GM23338 (cell line): ENCODE results near the gene RABEPK. TPM values are rescaled to one million over a fixed set of nuclear protein-coding genes. Genes with fewer than 3 reads are reported as not detected.

Experiments used
- ATAC-seq: fragments of 200-7000 bp; cut with Tn5 transposase; 3 replicates; pipeline ENCODE4 v1.9.1; 2020
- DNase-seq: peaks from one replicate; pipeline ENCODE4 v3.0.0-alpha.2; 2015; ENCODE audit warnings: low spot score
- H2AFZ ChIP-seq: fragments of 200-600 bp; sonication (generic); 2 replicates; pipeline ENCODE4 v1.8.0; 2016; ENCODE audit warnings: antibody characterized with exemption, mild to moderate bottlenecking, moderate library complexity
- H3F3A ChIP-seq: fragments of 200-600 bp; sonication (generic); replicated peaks from 2 replicates; pipeline ENCODE4 v1.8.0; 2017; ENCODE audit warnings: antibody characterized with exemption, mixed run types, low read depth
- H3K27ac ChIP-seq: fragments of 200-600 bp; sonication (generic); 2 replicates; pipeline ENCODE4 v1.6.1; 2016; ENCODE audit warnings: low read depth
- H3K27me3 ChIP-seq: fragments of 200-600 bp; sonication (generic); 2 replicates; pipeline ENCODE4 v1.8.0; 2016; ENCODE audit warnings: mild to moderate bottlenecking, mixed run types, moderate library complexity; ENCODE audit not compliant: insufficient read depth
- H3K36me3 ChIP-seq: fragments of 200-600 bp; sonication (generic); 2 replicates; pipeline ENCODE4 v1.8.0; 2016; ENCODE audit warnings: mild to moderate bottlenecking; ENCODE audit not compliant: insufficient read depth
- H3K4me1 ChIP-seq: fragments of 200-600 bp; sonication (generic); 2 replicates; pipeline ENCODE4 v1.8.0; 2016; ENCODE audit warnings: mild to moderate bottlenecking, moderate library complexity; ENCODE audit not compliant: insufficient read depth
- H3K4me2 ChIP-seq: fragments of 200-600 bp; sonication (generic); 2 replicates; pipeline ENCODE4 v1.7.1; 2017; ENCODE audit warnings: mixed run types
- H3K4me3 ChIP-seq: fragments of 200-600 bp; sonication (generic); 2 replicates; pipeline ENCODE4 v1.6.1; 2016; ENCODE audit warnings: mixed run types
- H3K79me2 ChIP-seq: fragments of 200-600 bp; sonication (generic); replicated peaks from 2 replicates; pipeline ENCODE4 v1.8.0; 2017; ENCODE audit warnings: mild to moderate bottlenecking; ENCODE audit not compliant: insufficient read depth
- H3K9me2 ChIP-seq: fragments of 200-600 bp; sonication (generic); 2 replicates; pipeline ENCODE4 v1.8.0; 2017; ENCODE audit not compliant: insufficient read depth
- H4K20me1 ChIP-seq: fragments of 200-600 bp; sonication (generic); replicated peaks from 2 replicates; pipeline ENCODE4 v1.8.0; 2017; ENCODE audit warnings: mild to moderate bottlenecking; ENCODE audit not compliant: insufficient read depth
- H3K27ac Mint-ChIP-seq: 2 replicates; pipeline ENCODE4 v1.8.0; 2020; ENCODE audit warnings: inconsistent platforms, mild to moderate bottlenecking, moderate library complexity, mixed read lengths
- H3K27me3 Mint-ChIP-seq: 3 replicates; pipeline ENCODE4 v1.8.0; 2022; ENCODE audit warnings: low read depth, mild to moderate bottlenecking, moderate library complexity, mixed read lengths, inconsistent platforms; ENCODE audit not compliant: insufficient read depth, poor library complexity
- H3K36me3 Mint-ChIP-seq: 3 replicates; pipeline ENCODE4 v1.8.0; 2021; ENCODE audit warnings: low read depth, mild to moderate bottlenecking, inconsistent platforms, moderate library complexity, mixed read lengths
- H3K4me1 Mint-ChIP-seq: 3 replicates; pipeline ENCODE4 v1.8.0; 2020; ENCODE audit warnings: mild to moderate bottlenecking, inconsistent platforms, mixed read lengths
- H3K4me3 Mint-ChIP-seq: 3 replicates; pipeline ENCODE4 v1.8.0; 2021; ENCODE audit warnings: moderate library complexity, mild to moderate bottlenecking, inconsistent platforms, mixed read lengths
- H3K9me3 Mint-ChIP-seq: 3 replicates; pipeline ENCODE4 v1.8.0; 2020; ENCODE audit warnings: moderate library complexity, mild to moderate bottlenecking, inconsistent platforms, mixed read lengths
- CREB1 ChIP-seq: fragments of 250-450 bp; sonication (Bioruptor Pico); IDR thresholded peaks from 2 replicates; pipeline ENCODE4 v1.5.0; 2020; ENCODE audit warnings: low read depth, mild to moderate bottlenecking, moderate library complexity
- EZH2 ChIP-seq: fragments of 200-600 bp; sonication (generic); IDR thresholded peaks from one replicate; pipeline ENCODE4 v1.8.0; 2017; ENCODE audit warnings: antibody characterized with exemption, mild to moderate bottlenecking, low read depth; ENCODE audit not compliant: unreplicated experiment
- EZH2phosphoT487 ChIP-seq: fragments of 200-600 bp; sonication (generic); IDR thresholded peaks from one replicate; pipeline ENCODE4 v1.8.1; 2018; ENCODE audit warnings: antibody characterized with exemption; ENCODE audit not compliant: unreplicated experiment
- JUNB ChIP-seq: IDR thresholded peaks from one replicate; pipeline ENCODE4 v1.6.1; 2016; ENCODE audit warnings: antibody characterized with exemption; ENCODE audit not compliant: unreplicated experiment
- NANOG ChIP-seq: IDR thresholded peaks from 2 replicates; pipeline ENCODE4 v1.6.1; 2016; ENCODE audit warnings: antibody characterized with exemption, borderline replicate concordance
- POLR2AphosphoS5 ChIP-seq: IDR thresholded peaks from 2 replicates; pipeline ENCODE4 v1.6.1; 2016; ENCODE audit warnings: antibody characterized with exemption, low read depth
- STAT1 ChIP-seq: IDR thresholded peaks from one replicate; pipeline ENCODE4 v1.6.1; 2016; ENCODE audit warnings: antibody characterized with exemption; ENCODE audit not compliant: unreplicated experiment
- ZNF114 ChIP-seq: fragments of 250-450 bp; sonication (Bioruptor Pico); IDR thresholded peaks from 2 replicates; pipeline ENCODE4 v1.5.0; 2020; ENCODE audit warnings: mild to moderate bottlenecking, moderate library complexity
- ZNF331 ChIP-seq: fragments of 250-450 bp; sonication (Bioruptor Pico); IDR thresholded peaks from 2 replicates; pipeline ENCODE4 v1.5.0; 2020; ENCODE audit warnings: low read depth, mild to moderate bottlenecking, moderate library complexity
- polyA plus RNA-seq: library from polyadenylated mRNA; unstranded; fragments of >200 nt; fragmentation: Nextera tagmentation; extraction: Ambion mirVana; gene quantifications from 2 replicates; pipeline ENCODE4 v1.2.1, GENCODE V29; 2016
- total RNA-seq: library from RNA; depleted of rRNA; stranded (reverse); fragments of >200 nt; shearing (Covaris generic); gene quantifications from 2 replicates; pipeline ENCODE4 v1.2.3, GENCODE V29; 2014
- TF ChIP-seq, protein P1 (sequence below): IDR thresholded peaks from one replicate; pipeline ENCODE4 v1.6.1; 2018; ENCODE audit warnings: antibody characterized with exemption; ENCODE audit not compliant: unreplicated experiment
- TF ChIP-seq, protein P2 (sequence below): IDR thresholded peaks from 2 replicates; pipeline ENCODE4 v1.6.1; 2016; ENCODE audit warnings: antibody characterized with exemption
- TF ChIP-seq, protein P3 (sequence below), 2 experiments: fragments of 200-600 bp in 1 of 2; sonication (generic) in 1 of 2; conservative IDR thresholded peaks; 2 replicates each; pipeline versions ENCODE4 v1.5.1 to v1.6.1; 2016 to 2017; ENCODE audit warnings: antibody characterized with exemption in 2 of 2, low read depth in 2 of 2, mild to moderate bottlenecking in 2 of 2, moderate library complexity in 1 of 2
- TF ChIP-seq, protein P4 (sequence below): fragments of 250-450 bp; sonication (Bioruptor Pico); IDR thresholded peaks from 2 replicates; pipeline ENCODE4 v1.5.0; 2020; ENCODE audit warnings: mild to moderate bottlenecking, moderate library complexity

Gene RABEPK
- total and polyA plus RNA-seq, 2 experiments from 2014 or later: 25.8 to 32.7 TPM

DNA sequence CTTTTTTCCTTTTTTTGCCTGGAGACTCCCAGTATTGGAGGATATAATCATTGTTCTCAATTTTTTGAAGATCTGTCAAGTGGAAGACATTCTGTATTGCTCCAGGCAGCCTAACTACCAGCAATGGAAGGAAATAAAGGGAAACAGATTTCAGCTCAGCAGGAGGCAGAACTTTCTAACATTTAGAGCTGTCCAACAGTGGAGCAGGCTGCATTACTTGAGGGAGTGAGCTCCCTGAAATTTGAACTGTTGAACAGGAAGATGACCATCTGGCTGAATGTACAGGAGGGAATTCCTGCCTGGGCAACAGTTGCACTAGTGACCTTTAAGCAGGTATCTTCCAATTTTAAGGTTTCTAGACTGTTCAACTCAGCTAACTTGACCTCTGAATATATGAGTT, 60.2 kb downstream of the RABEPK start:
- ATAC-seq (no peak), DNase-seq (no peak)
- 0 out of 2 replicates have a peak, but pooled peaks cover 5% of the 10 kb centered on the region for H3F3A ChIP-seq
- Mint-ChIP-seq H3K27ac (no peak overlapping the region; the same call in 1 of the 2 replicates), H3K27me3 (peaks cover 15% of the 10 kb centered on the region), H3K9me3 (no peaks in the 10 kb centered on the region), H3K36me3 (no peaks in the 10 kb centered on the region; the same call in 2 of the 3 replicates), H3K4me1 (peaks cover 9% of the 10 kb centered on the region), H3K4me3 (peak overlapping the region; percentile 98)
- no peaks in the 10 kb centered on the region for H3K36me3 ChIP-seq
- TF ChIP-seq, protein P1, sequence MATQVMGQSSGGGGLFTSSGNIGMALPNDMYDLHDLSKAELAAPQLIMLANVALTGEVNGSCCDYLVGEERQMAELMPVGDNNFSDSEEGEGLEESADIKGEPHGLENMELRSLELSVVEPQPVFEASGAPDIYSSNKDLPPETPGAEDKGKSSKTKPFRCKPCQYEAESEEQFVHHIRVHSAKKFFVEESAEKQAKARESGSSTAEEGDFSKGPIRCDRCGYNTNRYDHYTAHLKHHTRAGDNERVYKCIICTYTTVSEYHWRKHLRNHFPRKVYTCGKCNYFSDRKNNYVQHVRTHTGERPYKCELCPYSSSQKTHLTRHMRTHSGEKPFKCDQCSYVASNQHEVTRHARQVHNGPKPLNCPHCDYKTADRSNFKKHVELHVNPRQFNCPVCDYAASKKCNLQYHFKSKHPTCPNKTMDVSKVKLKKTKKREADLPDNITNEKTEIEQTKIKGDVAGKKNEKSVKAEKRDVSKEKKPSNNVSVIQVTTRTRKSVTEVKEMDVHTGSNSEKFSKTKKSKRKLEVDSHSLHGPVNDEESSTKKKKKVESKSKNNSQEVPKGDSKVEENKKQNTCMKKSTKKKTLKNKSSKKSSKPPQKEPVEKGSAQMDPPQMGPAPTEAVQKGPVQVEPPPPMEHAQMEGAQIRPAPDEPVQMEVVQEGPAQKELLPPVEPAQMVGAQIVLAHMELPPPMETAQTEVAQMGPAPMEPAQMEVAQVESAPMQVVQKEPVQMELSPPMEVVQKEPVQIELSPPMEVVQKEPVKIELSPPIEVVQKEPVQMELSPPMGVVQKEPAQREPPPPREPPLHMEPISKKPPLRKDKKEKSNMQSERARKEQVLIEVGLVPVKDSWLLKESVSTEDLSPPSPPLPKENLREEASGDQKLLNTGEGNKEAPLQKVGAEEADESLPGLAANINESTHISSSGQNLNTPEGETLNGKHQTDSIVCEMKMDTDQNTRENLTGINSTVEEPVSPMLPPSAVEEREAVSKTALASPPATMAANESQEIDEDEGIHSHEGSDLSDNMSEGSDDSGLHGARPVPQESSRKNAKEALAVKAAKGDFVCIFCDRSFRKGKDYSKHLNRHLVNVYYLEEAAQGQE: no peak
- TF ChIP-seq NANOG: no peak
- TF ChIP-seq POLR2AphosphoS5: no peak
- no peak for TF ChIP-seq CREB1 (CRISPR knock-in tag)
- TF ChIP-seq EZH2: no peak
- TF ChIP-seq, protein P2, sequence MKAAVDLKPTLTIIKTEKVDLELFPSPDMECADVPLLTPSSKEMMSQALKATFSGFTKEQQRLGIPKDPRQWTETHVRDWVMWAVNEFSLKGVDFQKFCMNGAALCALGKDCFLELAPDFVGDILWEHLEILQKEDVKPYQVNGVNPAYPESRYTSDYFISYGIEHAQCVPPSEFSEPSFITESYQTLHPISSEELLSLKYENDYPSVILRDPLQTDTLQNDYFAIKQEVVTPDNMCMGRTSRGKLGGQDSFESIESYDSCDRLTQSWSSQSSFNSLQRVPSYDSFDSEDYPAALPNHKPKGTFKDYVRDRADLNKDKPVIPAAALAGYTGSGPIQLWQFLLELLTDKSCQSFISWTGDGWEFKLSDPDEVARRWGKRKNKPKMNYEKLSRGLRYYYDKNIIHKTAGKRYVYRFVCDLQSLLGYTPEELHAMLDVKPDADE: no peak
- TF ChIP-seq, protein P3, sequence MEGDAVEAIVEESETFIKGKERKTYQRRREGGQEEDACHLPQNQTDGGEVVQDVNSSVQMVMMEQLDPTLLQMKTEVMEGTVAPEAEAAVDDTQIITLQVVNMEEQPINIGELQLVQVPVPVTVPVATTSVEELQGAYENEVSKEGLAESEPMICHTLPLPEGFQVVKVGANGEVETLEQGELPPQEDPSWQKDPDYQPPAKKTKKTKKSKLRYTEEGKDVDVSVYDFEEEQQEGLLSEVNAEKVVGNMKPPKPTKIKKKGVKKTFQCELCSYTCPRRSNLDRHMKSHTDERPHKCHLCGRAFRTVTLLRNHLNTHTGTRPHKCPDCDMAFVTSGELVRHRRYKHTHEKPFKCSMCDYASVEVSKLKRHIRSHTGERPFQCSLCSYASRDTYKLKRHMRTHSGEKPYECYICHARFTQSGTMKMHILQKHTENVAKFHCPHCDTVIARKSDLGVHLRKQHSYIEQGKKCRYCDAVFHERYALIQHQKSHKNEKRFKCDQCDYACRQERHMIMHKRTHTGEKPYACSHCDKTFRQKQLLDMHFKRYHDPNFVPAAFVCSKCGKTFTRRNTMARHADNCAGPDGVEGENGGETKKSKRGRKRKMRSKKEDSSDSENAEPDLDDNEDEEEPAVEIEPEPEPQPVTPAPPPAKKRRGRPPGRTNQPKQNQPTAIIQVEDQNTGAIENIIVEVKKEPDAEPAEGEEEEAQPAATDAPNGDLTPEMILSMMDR (conservative IDR thresholded peaks at IDR 0.05; ENCODE audit: low read depth in 2 of 2): no peak
- no peak for TF ChIP-seq ZNF114
- no peak for TF ChIP-seq JUNB
- no peak for TF ChIP-seq ZNF331 (CRISPR knock-in tag)
- TF ChIP-seq STAT1: no peak
- TF ChIP-seq EZH2phosphoT487: no peak
- TF ChIP-seq, protein P4, sequence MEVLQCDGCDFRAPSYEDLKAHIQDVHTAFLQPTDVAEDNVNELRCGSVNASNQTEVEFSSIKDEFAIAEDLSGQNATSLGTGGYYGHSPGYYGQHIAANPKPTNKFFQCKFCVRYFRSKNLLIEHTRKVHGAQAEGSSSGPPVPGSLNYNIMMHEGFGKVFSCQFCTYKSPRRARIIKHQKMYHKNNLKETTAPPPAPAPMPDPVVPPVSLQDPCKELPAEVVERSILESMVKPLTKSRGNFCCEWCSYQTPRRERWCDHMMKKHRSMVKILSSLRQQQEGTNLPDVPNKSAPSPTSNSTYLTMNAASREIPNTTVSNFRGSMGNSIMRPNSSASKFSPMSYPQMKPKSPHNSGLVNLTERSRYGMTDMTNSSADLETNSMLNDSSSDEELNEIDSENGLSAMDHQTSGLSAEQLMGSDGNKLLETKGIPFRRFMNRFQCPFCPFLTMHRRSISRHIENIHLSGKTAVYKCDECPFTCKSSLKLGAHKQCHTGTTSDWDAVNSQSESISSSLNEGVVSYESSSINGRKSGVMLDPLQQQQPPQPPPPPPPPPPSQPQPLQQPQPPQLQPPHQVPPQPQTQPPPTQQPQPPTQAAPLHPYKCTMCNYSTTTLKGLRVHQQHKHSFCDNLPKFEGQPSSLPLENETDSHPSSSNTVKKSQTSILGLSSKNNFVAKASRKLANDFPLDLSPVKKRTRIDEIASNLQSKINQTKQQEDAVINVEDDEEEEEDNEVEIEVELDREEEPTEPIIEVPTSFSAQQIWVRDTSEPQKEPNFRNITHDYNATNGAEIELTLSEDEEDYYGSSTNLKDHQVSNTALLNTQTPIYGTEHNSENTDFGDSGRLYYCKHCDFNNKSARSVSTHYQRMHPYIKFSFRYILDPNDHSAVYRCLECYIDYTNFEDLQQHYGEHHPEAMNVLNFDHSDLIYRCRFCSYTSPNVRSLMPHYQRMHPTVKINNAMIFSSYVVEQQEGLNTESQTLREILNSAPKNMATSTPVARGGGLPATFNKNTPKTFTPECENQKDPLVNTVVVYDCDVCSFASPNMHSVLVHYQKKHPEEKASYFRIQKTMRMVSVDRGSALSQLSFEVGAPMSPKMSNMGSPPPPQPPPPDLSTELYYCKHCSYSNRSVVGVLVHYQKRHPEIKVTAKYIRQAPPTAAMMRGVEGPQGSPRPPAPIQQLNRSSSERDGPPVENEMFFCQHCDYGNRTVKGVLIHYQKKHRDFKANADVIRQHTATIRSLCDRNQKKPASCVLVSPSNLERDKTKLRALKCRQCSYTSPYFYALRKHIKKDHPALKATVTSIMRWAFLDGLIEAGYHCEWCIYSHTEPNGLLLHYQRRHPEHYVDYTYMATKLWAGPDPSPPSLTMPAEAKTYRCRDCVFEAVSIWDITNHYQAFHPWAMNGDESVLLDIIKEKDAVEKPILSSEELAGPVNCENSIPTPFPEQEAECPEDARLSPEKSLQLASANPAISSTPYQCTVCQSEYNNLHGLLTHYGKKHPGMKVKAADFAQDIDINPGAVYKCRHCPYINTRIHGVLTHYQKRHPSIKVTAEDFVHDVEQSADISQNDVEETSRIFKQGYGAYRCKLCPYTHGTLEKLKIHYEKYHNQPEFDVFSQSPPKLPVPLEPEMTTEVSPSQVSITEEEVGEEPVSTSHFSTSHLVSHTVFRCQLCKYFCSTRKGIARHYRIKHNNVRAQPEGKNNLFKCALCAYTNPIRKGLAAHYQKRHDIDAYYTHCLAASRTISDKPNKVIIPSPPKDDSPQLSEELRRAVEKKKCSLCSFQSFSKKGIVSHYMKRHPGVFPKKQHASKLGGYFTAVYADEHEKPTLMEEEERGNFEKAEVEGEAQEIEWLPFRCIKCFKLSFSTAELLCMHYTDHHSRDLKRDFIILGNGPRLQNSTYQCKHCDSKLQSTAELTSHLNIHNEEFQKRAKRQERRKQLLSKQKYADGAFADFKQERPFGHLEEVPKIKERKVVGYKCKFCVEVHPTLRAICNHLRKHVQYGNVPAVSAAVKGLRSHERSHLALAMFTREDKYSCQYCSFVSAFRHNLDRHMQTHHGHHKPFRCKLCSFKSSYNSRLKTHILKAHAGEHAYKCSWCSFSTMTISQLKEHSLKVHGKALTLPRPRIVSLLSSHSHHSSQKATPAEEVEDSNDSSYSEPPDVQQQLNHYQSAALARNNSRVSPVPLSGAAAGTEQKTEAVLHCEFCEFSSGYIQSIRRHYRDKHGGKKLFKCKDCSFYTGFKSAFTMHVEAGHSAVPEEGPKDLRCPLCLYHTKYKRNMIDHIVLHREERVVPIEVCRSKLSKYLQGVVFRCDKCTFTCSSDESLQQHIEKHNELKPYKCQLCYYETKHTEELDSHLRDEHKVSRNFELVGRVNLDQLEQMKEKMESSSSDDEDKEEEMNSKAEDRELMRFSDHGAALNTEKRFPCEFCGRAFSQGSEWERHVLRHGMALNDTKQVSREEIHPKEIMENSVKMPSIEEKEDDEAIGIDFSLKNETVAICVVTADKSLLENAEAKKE (CRISPR knock-in tag): no peak
- H3K4me1 ChIP-seq: 0 out of 2 replicates have a peak, but pooled peaks cover 6% of the 10 kb centered on the region
- no peaks in the 10 kb centered on the region for H3K27me3 ChIP-seq
- H3K4me3 ChIP-seq: no peak overlapping the region
- H4K20me1 ChIP-seq: peaks cover 9% of the 10 kb centered on the region
- no peak overlapping the region for H3K4me2 ChIP-seq
- H2AFZ ChIP-seq: no peak overlapping the region
- H3K79me2 ChIP-seq: peaks cover 37% of the 10 kb centered on the region
- peaks cover 3% of the 10 kb centered on the region; the same call in 1 of the 2 replicates for H3K9me2 ChIP-seq
- no peak overlapping the region for H3K27ac ChIP-seq
